Thoracic aorta (tissue), 2 donors: ENCODE data around the gene RNF144A. TPM values are rescaled to one million over a fixed set of nuclear protein-coding genes. Genes with fewer than 3 reads are reported as not detected.
"Not testable (repeated sequence)": the region's sequence is repeated elsewhere in the genome, so short reads cannot be mapped to it uniquely, and the experiment has no call there.

Source experiments
- ATAC-seq: fragments of 150-250 bp; one replicate; pipeline ENCODE4 v1.8.0; 2017; ENCODE audit warnings: low read depth; ENCODE audit not compliant: insufficient number of reproducible peaks, low FRiP score
- DNase-seq: peaks from one replicate; pipeline ENCODE4 v3.0.0-alpha.2; 2020; ENCODE audit warnings: low spot score
- H3K27ac ChIP-seq, 2 donors: fragments of 200-600 bp; sonication (generic); 1 replicate in 1 of 2; 2 replicates in 1 of 2; pipeline ENCODE4 v1.5.1; 2016; ENCODE audit warnings: mild to moderate bottlenecking in 2 of 2, moderate library complexity in 2 of 2
- H3K27me3 ChIP-seq: fragments of 200-600 bp; sonication (generic); replicated peaks from 2 replicates; pipeline ENCODE4 v1.6.0; 2016; ENCODE audit warnings: mild to moderate bottlenecking; ENCODE audit not compliant: insufficient read depth
- H3K36me3 ChIP-seq: fragments of 200-600 bp; sonication (generic); one replicate; pipeline ENCODE4 v1.5.1; 2016
- H3K4me1 ChIP-seq, 2 donors: fragments of 200-600 bp; sonication (generic); 1 replicate in 1 of 2; 2 replicates in 1 of 2; pipeline versions ENCODE4 v1.5.1 to v1.6.0; 2016; ENCODE audit warnings: low read depth in 2 of 2, mild to moderate bottlenecking in 1 of 2; ENCODE audit not compliant: control insufficient read depth in 1 of 2
- H3K4me3 ChIP-seq: fragments of 200-600 bp; sonication (generic); 2 replicates; pipeline ENCODE4 v1.5.1; 2016; ENCODE audit warnings: mild to moderate bottlenecking
- H3K9me3 ChIP-seq: fragments of 200-600 bp; sonication (generic); 2 replicates; pipeline ENCODE4 v1.5.1; 2016
- total RNA-seq, 2 donors: library from RNA; depleted of rRNA; stranded (reverse); fragments of >200 nt; gene quantifications; one replicate each; pipeline versions ENCODE4 v1.1.0 to v1.2.3, GENCODE V29; 2016
- TF ChIP-seq, protein P1 (sequence below): fragments of 200-600 bp; sonication (generic); IDR thresholded peaks from one replicate; pipeline ENCODE4 v1.5.1; 2019; ENCODE audit warnings: antibody characterized with exemption

Gene RNF144A
- total RNA-seq, 2 donors from 2014 or later, result 3.4 to 6.2 TPM

DNA sequence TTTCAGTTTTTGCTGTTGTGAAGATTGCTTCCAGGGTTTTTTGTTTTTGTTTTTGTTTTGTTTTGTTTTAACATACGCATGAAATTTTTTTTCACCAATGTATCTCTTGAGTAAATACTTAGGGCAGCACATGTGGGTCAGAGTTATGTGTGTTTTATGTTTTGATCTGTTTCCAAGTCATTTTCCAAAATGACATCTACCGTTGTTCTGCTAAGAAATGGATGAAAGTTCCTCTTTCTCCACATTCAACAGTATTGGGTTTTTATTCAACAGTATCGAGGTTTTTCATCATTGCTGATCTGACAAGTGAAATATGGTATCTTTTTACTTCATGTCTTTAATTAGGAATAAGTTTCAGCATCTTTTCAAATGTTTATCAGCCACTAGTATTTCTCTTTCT lies 16.7 kb downstream of the RNF144A start:
- H3K9me3 ChIP-seq, result no peaks in the 10 kb centered on the region
- H3K27ac ChIP-seq, result no peak overlapping the region
- no peaks in the 10 kb centered on the region for H3K27me3 ChIP-seq
- H3K36me3 ChIP-seq, result no peaks in the 10 kb centered on the region
- ATAC-seq (no peak), DNase-seq (no peak)
- TF ChIP-seq, protein P1, sequence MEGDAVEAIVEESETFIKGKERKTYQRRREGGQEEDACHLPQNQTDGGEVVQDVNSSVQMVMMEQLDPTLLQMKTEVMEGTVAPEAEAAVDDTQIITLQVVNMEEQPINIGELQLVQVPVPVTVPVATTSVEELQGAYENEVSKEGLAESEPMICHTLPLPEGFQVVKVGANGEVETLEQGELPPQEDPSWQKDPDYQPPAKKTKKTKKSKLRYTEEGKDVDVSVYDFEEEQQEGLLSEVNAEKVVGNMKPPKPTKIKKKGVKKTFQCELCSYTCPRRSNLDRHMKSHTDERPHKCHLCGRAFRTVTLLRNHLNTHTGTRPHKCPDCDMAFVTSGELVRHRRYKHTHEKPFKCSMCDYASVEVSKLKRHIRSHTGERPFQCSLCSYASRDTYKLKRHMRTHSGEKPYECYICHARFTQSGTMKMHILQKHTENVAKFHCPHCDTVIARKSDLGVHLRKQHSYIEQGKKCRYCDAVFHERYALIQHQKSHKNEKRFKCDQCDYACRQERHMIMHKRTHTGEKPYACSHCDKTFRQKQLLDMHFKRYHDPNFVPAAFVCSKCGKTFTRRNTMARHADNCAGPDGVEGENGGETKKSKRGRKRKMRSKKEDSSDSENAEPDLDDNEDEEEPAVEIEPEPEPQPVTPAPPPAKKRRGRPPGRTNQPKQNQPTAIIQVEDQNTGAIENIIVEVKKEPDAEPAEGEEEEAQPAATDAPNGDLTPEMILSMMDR, result no peak
- H3K4me1 ChIP-seq, result peaks cover 0 to 4% of the 10 kb centered on the region in 2 donors
- H3K4me3 ChIP-seq, result no peak overlapping the region

DNA sequence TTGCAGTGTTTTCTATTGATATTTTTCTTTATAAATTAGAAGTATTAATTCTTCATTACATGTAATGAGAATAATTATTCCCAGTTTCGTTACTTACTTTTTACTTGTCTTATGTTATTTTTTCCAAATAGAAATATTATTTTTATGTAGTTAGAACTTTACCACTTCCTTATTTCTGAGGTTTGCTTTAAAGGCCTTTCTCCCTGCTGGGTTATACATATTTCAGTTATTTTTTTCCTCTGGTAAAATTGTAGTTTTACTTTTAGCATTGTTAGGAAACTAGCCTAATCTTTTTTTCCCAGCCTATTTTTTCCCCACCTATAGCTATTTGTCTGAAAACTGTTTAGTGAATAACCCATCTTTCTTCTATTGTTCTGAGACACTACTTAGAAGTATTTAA lies 17.1 kb downstream of the RNF144A start:
- H3K36me3 ChIP-seq, result no peaks in the 10 kb centered on the region
- H3K9me3 ChIP-seq, result no peaks in the 10 kb centered on the region
- TF ChIP-seq, protein P1, result no peak
- no peaks in the 10 kb centered on the region for H3K4me1 ChIP-seq
- H3K27me3 ChIP-seq, result no peaks in the 10 kb centered on the region
- ATAC-seq, result no peak
- no peak overlapping the region for H3K27ac ChIP-seq
- H3K4me3 ChIP-seq, result no peak overlapping the region
- DNase-seq, result no peak

- no peak for ATAC-seq
- no peaks in the 10 kb centered on the region for H3K9me3 ChIP-seq
- no peaks in the 10 kb centered on the region for H3K27me3 ChIP-seq
- H3K27ac ChIP-seq, result no peak overlapping the region
- H3K4me1 ChIP-seq, result no peaks in the 10 kb centered on the region
- no peaks in the 10 kb centered on the region for H3K36me3 ChIP-seq
- TF ChIP-seq, protein P1, result no peak
- no peak for DNase-seq
- no peak overlapping the region for H3K4me3 ChIP-seq
Observed at GRCh38 chr2:6934758-6935651, 17.8 kb downstream of the RNF144A start.

GRCh38 chr2:6935652-6936020 lies 18.4 kb downstream of the RNF144A start:
- H3K9me3 ChIP-seq, result not testable (repeated sequence)

DNA sequence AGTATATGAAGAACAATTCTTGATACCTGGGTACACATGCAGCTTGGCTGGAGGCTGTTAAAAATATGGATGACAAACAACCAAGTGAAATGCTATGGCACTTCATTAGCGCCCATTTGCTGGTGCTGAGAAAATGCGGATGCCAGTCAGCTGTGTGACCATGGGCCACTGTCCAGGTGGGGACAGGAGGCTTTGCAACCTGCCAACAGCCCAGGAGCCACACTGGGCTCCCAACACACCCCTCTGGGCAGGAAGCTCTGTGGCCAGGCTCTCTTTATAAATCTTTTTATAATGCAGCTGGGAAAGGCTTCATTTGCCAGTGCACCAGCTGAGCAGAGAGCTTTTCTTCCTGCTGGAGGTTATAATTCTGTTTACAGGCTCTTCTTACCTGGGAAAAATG lies 19.9 kb downstream of the RNF144A start:
- DNase-seq, result no peak
- Histone ChIP-seq H3K9me3 (no peaks in the 10 kb centered on the region), H3K4me3 (no peak overlapping the region), H3K27ac (no peak overlapping the region), H3K36me3 (no peaks in the 10 kb centered on the region), H3K4me1 (no peaks in the 10 kb centered on the region), H3K27me3 (no peaks in the 10 kb centered on the region)
- TF ChIP-seq, protein P1, result no peak
- no peak for ATAC-seq

More at GRCh38 chr2:6935652-6936020, 18.4 kb downstream of the RNF144A start:
- H3K4me1 ChIP-seq, H3K27me3 ChIP-seq, ATAC-seq, H3K27ac ChIP-seq, DNase-seq, H3K4me3 ChIP-seq, H3K36me3 ChIP-seq: not testable (repeated sequence)

DNA sequence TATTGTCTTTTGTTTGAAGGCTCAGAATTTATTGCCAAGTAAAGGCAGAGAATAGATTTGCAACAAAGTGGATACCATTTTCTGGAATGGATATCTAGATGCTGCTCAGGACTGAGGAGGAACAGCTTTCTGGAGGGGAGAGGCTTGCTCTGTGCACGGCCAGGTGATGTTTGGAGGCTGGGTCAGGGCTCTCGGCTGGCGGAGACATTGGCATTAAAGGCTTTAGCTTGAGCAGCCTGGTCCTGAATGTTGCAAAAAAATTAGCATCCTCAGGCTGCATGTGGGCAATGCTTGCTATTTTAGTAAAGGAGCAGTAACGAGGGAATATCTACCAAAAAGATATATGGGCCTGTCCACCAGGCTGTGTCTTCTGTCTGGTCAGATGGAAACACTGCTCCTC lies 20.4 kb downstream of the RNF144A start:
- DNase-seq (no peak), ATAC-seq (no peak)
- Histone ChIP-seq H3K27ac (no peak overlapping the region), H3K9me3 (no peaks in the 10 kb centered on the region), H3K4me3 (no peak overlapping the region), H3K36me3 (no peaks in the 10 kb centered on the region), H3K27me3 (no peaks in the 10 kb centered on the region), H3K4me1 (no peaks in the 10 kb centered on the region)
- TF ChIP-seq, protein P1, result no peak
